ENCODE measurements around the gene PTPRCAP.

DNA sequence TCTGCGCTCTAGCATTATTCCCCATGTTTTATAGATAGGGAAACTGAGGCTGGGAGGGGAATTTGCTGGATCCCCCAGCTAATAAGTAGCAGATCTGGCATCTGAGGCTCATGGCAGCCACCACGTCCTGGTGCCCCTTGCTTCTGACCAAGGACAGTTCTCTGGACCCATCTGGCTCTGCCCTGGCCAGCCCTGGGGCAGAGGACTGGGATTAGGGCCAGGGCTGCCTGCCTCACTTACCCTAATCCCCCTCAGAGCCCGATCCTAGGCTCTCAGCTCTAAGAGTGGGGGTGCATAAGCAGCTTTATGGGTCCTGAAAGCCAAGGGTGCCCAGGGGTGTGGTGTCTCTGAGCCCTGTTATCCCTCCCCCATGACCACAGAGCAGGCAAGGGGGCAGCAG, 17.6 kb upstream of the PTPRCAP start, which contains the start of gene CABP4:
- TF ChIP-seq, protein P1, sequence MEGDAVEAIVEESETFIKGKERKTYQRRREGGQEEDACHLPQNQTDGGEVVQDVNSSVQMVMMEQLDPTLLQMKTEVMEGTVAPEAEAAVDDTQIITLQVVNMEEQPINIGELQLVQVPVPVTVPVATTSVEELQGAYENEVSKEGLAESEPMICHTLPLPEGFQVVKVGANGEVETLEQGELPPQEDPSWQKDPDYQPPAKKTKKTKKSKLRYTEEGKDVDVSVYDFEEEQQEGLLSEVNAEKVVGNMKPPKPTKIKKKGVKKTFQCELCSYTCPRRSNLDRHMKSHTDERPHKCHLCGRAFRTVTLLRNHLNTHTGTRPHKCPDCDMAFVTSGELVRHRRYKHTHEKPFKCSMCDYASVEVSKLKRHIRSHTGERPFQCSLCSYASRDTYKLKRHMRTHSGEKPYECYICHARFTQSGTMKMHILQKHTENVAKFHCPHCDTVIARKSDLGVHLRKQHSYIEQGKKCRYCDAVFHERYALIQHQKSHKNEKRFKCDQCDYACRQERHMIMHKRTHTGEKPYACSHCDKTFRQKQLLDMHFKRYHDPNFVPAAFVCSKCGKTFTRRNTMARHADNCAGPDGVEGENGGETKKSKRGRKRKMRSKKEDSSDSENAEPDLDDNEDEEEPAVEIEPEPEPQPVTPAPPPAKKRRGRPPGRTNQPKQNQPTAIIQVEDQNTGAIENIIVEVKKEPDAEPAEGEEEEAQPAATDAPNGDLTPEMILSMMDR (IDR thresholded peaks at IDR 0.05; ENCODE audit: low read depth, low read length, missing input control) = no peak
- TF ChIP-seq, protein P2, sequence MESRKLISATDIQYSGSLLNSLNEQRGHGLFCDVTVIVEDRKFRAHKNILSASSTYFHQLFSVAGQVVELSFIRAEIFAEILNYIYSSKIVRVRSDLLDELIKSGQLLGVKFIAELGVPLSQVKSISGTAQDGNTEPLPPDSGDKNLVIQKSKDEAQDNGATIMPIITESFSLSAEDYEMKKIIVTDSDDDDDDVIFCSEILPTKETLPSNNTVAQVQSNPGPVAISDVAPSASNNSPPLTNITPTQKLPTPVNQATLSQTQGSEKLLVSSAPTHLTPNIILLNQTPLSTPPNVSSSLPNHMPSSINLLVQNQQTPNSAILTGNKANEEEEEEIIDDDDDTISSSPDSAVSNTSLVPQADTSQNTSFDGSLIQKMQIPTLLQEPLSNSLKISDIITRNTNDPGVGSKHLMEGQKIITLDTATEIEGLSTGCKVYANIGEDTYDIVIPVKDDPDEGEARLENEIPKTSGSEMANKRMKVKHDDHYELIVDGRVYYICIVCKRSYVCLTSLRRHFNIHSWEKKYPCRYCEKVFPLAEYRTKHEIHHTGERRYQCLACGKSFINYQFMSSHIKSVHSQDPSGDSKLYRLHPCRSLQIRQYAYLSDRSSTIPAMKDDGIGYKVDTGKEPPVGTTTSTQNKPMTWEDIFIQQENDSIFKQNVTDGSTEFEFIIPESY (IDR thresholded peaks at IDR 0.05) = no peak
- no peak for TF ChIP-seq RAD21 (IDR thresholded peaks at IDR 0.05)

All from liver (tissue), 3 donors.